Measurements from ENCODE around the gene PTMA. TPM values are rescaled to one million over a fixed set of nuclear protein-coding genes. Genes with fewer than 3 reads are reported as not detected.
"Not testable (repeated sequence)": the region's sequence is repeated elsewhere in the genome, so short reads cannot be mapped to it uniquely, and the experiment has no call there.

Gene PTMA
- total RNA-seq, 1 donor from 2014 or later: 779 TPM

- no peak for DNase-seq (ENCODE audit: low spot score)
- intact Hi-C loops (cut with DNase I): loop anchor here (5.0 kb wide), 1 partner anchor 1715 kb away; no protein-coding TSS in a partner anchor
These were observed 29.4 kb downstream of the PTMA start for GRCh38 chr2:231737761-231738160.

GRCh38 chr2:231743376-231744116 is 35.2 kb downstream of the PTMA start:
- intact Hi-C loops (cut with DNase I): no loop called here
- DNase-seq (ENCODE audit: low spot score): no peak
- ATAC-seq: no peak

More at GRCh38 chr2:231737761-231738160, 29.4 kb downstream of the PTMA start:
- ATAC-seq: no peak

- ATAC-seq (no peak), DNase-seq (ENCODE audit: low spot score) (no peak)
- intact Hi-C loops (cut with DNase I): no loop called here
These were observed 37.1 kb downstream of the PTMA start for GRCh38 chr2:231745303-231746038.

- DNase-seq (ENCODE audit: low spot score); intact Hi-C loops (cut with DNase I); ATAC-seq: not testable (repeated sequence)
These were observed 40.0 kb downstream of the PTMA start for GRCh38 chr2:231748153-231748896.

- DNase-seq (ENCODE audit: low spot score); ATAC-seq; intact Hi-C loops (cut with DNase I): not testable (repeated sequence)
These were observed 40.7 kb downstream of the PTMA start for GRCh38 chr2:231749016-231749415.

- DNase-seq (ENCODE audit: low spot score) (no peak), ATAC-seq (no peak)
- intact Hi-C loops (cut with DNase I): no loop called here
These were observed 42.9 kb downstream of the PTMA start for GRCh38 chr2:231751042-231751815.

- intact Hi-C loops (cut with DNase I): no loop called here
- DNase-seq (ENCODE audit: low spot score) (no peak), ATAC-seq (no peak)
These were observed 43.7 kb downstream of the PTMA start for GRCh38 chr2:231752061-231752460.

- intact Hi-C loops (cut with DNase I): no loop called here
- DNase-seq (ENCODE audit: low spot score) (no peak), ATAC-seq (no peak)
These were observed 53.4 kb downstream of the PTMA start for GRCh38 chr2:231761735-231762134.

Other genes starting within 250 kb of the PTMA start
- gene NCL, start 244.0 kb upstream of the PTMA start, total RNA-seq: 393 TPM
- 1.4 TPM for gene NMUR1, start 178.1 kb upstream of the PTMA start, total RNA-seq
- gene TEX44, start 115.7 kb upstream of the PTMA start, total RNA-seq: not detected
- 20.9 TPM for gene PDE6D, start 72.8 kb downstream of the PTMA start, total RNA-seq
- gene COPS7B, start 77.9 kb downstream of the PTMA start, total RNA-seq: 39.4 TPM
- 0.67 TPM for gene NPPC, start 217.9 kb downstream of the PTMA start, total RNA-seq